Gastrocnemius medialis (tissue), 4 donors: ENCODE data around the gene ATF7. TPM values are rescaled to one million over a fixed set of nuclear protein-coding genes. Genes with fewer than 3 reads are reported as not detected.

Experiments
- ATAC-seq, 2 donors: fragments of 150-250 bp; one replicate each; pipeline ENCODE4 v1.9.1; 2016
- DNase-seq, 2 donors: peaks; one replicate each; pipeline ENCODE4 v3.0.0-alpha.2; 2019
- H3K27ac ChIP-seq, 4 donors: fragments of 200-600 bp; sonication (generic); 1 replicate in 1 of 4; 2 replicates in 3 of 4; pipeline ENCODE4 v1.5.1; 2016 to 2018; ENCODE audit warnings: mild to moderate bottlenecking in 2 of 4, moderate library complexity in 1 of 4
- H3K27me3 ChIP-seq, 3 donors: fragments of 200-600 bp; sonication (generic) in 2 of 3; 1 replicate in 1 of 3; 2 replicates in 2 of 3; pipeline versions ENCODE4 v1.5.1 to v1.6.0; 2016 to 2019; ENCODE audit warnings: mild to moderate bottlenecking in 1 of 3, moderate library complexity in 1 of 3
- H3K36me3 ChIP-seq, 2 donors: fragments of 200-600 bp; sonication (generic) in 1 of 2; one replicate each; pipeline ENCODE4 v1.5.1; 2017 to 2018
- H3K4me1 ChIP-seq, 2 donors: fragments of 200-600 bp; sonication (generic) in 1 of 2; one replicate each; pipeline ENCODE4 v1.5.1; 2016 to 2017; ENCODE audit warnings: mild to moderate bottlenecking in 2 of 2
- H3K4me3 ChIP-seq, 4 donors: fragments of 200-600 bp; sonication (generic) in 3 of 4; 1 replicate in 1 of 4; 2 replicates in 3 of 4; pipeline ENCODE4 v1.5.1; 2016 to 2019; ENCODE audit warnings: mild to moderate bottlenecking in 2 of 4
- H3K9me3 ChIP-seq, 3 donors: fragments of 200-600 bp; sonication (generic) in 2 of 3; 1 replicate in 1 of 3; 2 replicates in 2 of 3; pipeline ENCODE4 v1.5.1; 2016 to 2019
- POLR2A ChIP-seq, 2 donors: fragments of 450-650 bp; IDR thresholded peaks; one replicate each; pipeline ENCODE4 v1.6.1; 2017; ENCODE audit warnings: antibody characterized with exemption in 2 of 2, mild to moderate bottlenecking in 2 of 2, moderate library complexity in 2 of 2
- in situ Hi-C, 4 donors: fragments of 200-750 bp; cut with MboI; loops; one replicate each; pipeline versions ENCODE4 v1.15.0 to v1.8.0; 2017; ENCODE audit warnings: low sequenced_read_pairs in 4 of 4
- intact Hi-C: fragments of 100-400 bp; cut with DNase I; formaldehyde crosslinking; loops from one replicate; pipeline ENCODE4 v1.15.1; 2023; ENCODE audit warnings: low total_unique reads
- total RNA-seq, 4 donors: library from RNA; depleted of rRNA; stranded (reverse); fragments of >200 nt; gene quantifications; one replicate each; pipeline versions ENCODE4 v1.1.0 to v1.2.3, GENCODE V29; 2016
- TF ChIP-seq, protein P1 (sequence below), 5 experiments: fragments of 450-650 bp in 3 of 5; fragments of 200-600 bp in 2 of 5; sonication (generic) in 2 of 5; IDR thresholded peaks in 4 of 5; conservative IDR thresholded peaks in 1 of 5; 1 replicate in 4 of 5; 2 replicates in 1 of 5; pipeline ENCODE4 v1.5.1; 2016 to 2019; ENCODE audit warnings: antibody characterized with exemption in 5 of 5, mild to moderate bottlenecking in 3 of 5, moderate library complexity in 3 of 5

Gene ATF7
- total RNA-seq, 4 donors from 2014 or later, result 21.9 to 47.9 (median 26.3) TPM

DNA sequence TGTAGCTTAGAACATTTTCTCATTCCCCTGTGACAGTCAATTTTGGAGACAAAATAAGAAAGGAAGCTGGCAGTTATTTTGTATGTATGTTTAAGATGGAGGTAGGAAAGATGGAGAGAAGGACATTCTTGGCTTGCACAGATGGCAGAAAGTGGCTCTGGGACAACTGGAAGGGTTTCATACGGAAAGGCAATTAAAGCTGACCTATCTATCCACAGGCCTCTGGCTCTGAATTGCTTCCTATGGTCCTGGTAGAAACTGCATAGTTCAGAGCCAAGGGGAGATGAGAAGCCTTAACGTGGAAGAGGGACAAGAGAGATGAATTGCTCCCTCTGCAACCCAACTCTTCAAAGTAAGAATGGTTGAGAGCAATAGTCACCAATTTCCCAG is 110.9 kb downstream of the ATF7 start:
- Histone ChIP-seq H3K36me3 (peaks cover 0 to 92% of the 10 kb centered on the region in 2 donors), H3K4me1 (no peaks in the 10 kb centered on the region), H3K27me3 (no peaks in the 10 kb centered on the region), H3K4me3 (no peak overlapping the region), H3K27ac (no peak overlapping the region), H3K9me3 (no peaks in the 10 kb centered on the region)
- intact Hi-C loops, result no loop called here
- no peak for DNase-seq
- no peak for ATAC-seq
- TF ChIP-seq POLR2A (IDR thresholded peaks at IDR 0.05), result no peak
- TF ChIP-seq, protein P1, sequence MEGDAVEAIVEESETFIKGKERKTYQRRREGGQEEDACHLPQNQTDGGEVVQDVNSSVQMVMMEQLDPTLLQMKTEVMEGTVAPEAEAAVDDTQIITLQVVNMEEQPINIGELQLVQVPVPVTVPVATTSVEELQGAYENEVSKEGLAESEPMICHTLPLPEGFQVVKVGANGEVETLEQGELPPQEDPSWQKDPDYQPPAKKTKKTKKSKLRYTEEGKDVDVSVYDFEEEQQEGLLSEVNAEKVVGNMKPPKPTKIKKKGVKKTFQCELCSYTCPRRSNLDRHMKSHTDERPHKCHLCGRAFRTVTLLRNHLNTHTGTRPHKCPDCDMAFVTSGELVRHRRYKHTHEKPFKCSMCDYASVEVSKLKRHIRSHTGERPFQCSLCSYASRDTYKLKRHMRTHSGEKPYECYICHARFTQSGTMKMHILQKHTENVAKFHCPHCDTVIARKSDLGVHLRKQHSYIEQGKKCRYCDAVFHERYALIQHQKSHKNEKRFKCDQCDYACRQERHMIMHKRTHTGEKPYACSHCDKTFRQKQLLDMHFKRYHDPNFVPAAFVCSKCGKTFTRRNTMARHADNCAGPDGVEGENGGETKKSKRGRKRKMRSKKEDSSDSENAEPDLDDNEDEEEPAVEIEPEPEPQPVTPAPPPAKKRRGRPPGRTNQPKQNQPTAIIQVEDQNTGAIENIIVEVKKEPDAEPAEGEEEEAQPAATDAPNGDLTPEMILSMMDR (IDR thresholded peaks at IDR 0.05 in 4 of 5, conservative IDR thresholded peaks at IDR 0.05 in 1 of 5), result no peak
- in situ Hi-C loops, result loop anchor here in 2 of 4 donors (10.0 kb wide), 1 partner anchor 160 kb away; no protein-coding TSS in a partner anchor

DNA sequence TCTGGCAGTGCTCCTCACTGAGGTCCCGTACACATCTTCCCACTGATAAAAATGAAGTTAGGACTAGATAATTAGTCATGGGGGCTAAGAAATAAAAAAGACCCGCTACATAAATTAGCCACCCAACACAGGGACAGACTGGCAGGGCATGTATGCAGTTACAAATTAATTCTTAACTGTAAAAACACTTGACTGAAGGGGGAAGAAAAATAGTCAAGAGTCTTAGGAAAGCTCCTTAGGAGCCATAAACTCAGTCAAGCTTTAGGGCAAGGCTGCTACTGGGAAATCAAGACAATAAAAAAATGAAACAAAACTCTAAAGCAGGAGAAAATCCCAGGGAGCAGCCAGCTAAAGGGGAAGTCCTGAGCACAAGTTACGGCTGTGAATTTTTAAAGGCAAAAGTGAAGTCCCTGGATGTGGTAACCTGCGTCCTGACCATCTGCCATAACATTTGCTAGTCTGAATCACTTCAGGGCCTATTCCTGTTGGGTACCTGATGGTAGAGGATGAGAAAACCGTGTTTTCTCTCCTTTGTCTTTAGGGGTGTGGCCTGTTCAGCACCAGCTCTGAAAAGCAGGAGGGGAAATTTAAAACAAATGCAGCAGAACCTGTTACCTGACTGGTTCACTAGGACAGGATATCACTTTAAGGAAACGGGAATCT is 111.4 kb downstream of the ATF7 start:
- intact Hi-C loops, result no loop called here
- H3K4me1 ChIP-seq, result no peaks in the 10 kb centered on the region
- peaks cover 0 to 92% of the 10 kb centered on the region in 2 donors for H3K36me3 ChIP-seq
- no peaks in the 10 kb centered on the region for H3K9me3 ChIP-seq
- ATAC-seq, result no peak
- H3K27me3 ChIP-seq, result no peaks in the 10 kb centered on the region
- in situ Hi-C loops, result loop anchor here in 2 of 4 donors (10.0 kb wide), 1 partner anchor 160 kb away; no protein-coding TSS in a partner anchor
- no peak overlapping the region for H3K4me3 ChIP-seq
- H3K27ac ChIP-seq, result no peak overlapping the region
- TF ChIP-seq, protein P1 (IDR thresholded peaks at IDR 0.05 in 4 of 5, conservative IDR thresholded peaks at IDR 0.05 in 1 of 5), result no peak
- no peak for TF ChIP-seq POLR2A (IDR thresholded peaks at IDR 0.05)
- DNase-seq, result no peak

DNA sequence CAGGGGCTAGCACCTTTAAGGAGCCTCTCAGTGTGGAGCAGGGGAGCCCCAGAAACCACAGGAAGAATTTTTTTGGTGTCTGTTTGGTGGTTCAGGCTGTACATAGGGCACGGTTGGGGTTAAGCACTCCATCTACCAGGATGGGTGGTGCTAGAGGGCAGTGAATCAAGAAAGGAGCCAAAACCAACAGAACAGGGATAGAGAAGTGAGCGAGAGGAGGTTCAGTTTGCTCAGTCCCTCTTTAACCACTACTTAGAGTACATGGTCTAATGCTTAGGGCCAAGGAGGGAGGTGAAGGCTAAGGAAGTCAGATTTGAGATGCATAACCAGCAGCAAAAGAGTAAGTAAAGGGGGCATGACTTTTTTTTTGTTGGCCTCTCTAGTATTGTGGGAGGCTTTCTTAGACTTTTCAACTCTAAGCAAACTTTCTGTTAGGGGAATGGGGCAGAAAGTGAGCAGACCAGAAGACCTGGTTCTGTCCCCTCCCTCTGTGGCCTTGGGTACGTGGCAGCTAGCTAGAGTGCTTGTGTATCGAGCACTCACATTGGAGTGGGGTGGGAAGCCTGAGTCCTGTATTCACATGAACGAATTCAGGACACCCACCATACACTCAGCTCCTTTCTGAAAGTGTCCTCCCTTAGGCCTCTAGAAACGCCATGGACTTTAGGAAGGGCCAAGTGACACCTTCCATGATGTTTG is 112.3 kb downstream of the ATF7 start:
- TF ChIP-seq, protein P1 (IDR thresholded peaks at IDR 0.05 in 4 of 5, conservative IDR thresholded peaks at IDR 0.05 in 1 of 5), result no peak
- no peak for TF ChIP-seq POLR2A (IDR thresholded peaks at IDR 0.05)
- H3K4me3 ChIP-seq, result no peak overlapping the region
- intact Hi-C loops, result no loop called here
- peaks cover 0 to 84% of the 10 kb centered on the region in 2 donors for H3K36me3 ChIP-seq
- in situ Hi-C loops, result loop anchor here in 2 of 4 donors (10.0 kb wide), 1 partner anchor 159 kb away; no protein-coding TSS in a partner anchor
- ATAC-seq (no peak), DNase-seq (no peak)
- H3K4me1 ChIP-seq, result peaks cover 0 to under 1% of the 10 kb centered on the region in 2 donors
- no peaks in the 10 kb centered on the region for H3K27me3 ChIP-seq
- H3K27ac ChIP-seq, result no peak overlapping the region
- no peaks in the 10 kb centered on the region for H3K9me3 ChIP-seq

DNA sequence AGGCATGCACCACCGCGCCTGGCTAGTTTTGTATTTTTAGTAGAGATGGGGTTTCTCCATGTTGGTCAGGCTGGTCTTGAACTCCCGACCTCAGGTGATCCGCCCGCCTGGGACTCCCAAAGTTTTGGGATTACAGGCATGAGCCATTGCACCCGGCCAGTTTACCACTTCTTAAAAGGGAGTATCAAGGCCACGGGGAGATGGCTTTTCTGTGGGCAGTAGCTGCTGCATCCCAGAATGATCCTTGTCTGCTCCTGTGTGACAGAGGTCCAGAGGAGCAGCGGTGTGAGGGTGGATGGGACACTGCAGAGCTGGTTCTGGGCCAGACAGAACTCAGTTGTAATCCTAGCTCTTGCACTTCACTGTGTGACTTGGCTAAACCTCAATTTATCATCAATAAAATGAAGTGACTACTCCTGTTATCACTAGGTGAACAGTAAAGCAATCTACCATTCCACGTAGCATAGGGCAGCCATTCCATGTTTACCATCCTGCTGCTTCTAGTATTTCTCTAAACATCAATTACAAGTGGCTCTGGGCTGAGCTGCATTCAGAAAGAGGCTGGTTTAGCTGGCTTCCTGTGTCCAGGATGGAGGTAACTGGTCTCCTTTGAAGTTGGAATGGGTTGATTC is 115.9 kb downstream of the ATF7 start:
- no peak overlapping the region for H3K27ac ChIP-seq
- intact Hi-C loops, result no loop called here
- no peak overlapping the region for H3K4me3 ChIP-seq
- H3K9me3 ChIP-seq, result no peaks in the 10 kb centered on the region
- H3K4me1 ChIP-seq, result peaks cover 0 to 4% of the 10 kb centered on the region in 2 donors
- TF ChIP-seq, protein P1 (IDR thresholded peaks at IDR 0.05 in 4 of 5, conservative IDR thresholded peaks at IDR 0.05 in 1 of 5), result no peak
- TF ChIP-seq POLR2A (IDR thresholded peaks at IDR 0.05), result no peak
- H3K36me3 ChIP-seq, result peaks cover 0 to 68% of the 10 kb centered on the region in 2 donors
- ATAC-seq (no peak), DNase-seq (no peak)
- in situ Hi-C loops, result loop anchor here in 2 of 4 donors (10.0 kb wide), 1 partner anchor 155 kb away; no protein-coding TSS in a partner anchor
- no peaks in the 10 kb centered on the region for H3K27me3 ChIP-seq
